Upper lobe of left lung (tissue), 4 donors: ENCODE data around the gene GREB1L.

ENCODE experiments used
- CTCF ChIP-seq, 6 experiments: fragments of 450-650 bp in 4 of 6; fragments of 200-600 bp in 2 of 6; sonication (generic) in 2 of 6; IDR thresholded peaks; one replicate each; pipeline ENCODE4 v1.5.1; 2016 to 2019; ENCODE audit warnings: antibody characterized with exemption in 6 of 6
- EP300 ChIP-seq, 4 donors: sonication (generic); formaldehyde crosslinking; IDR thresholded peaks; one replicate each; pipeline ENCODE4 v1.5.1; 2017; ENCODE audit warnings: antibody characterized with exemption in 4 of 4, control low read depth in 2 of 4

- TF ChIP-seq CTCF (IDR thresholded peaks at IDR 0.05), result no peak
- TF ChIP-seq EP300 (IDR thresholded peaks at IDR 0.05), result no peak
Observed at GRCh38 chr18:21362831-21363230, 120.8 kb downstream of the GREB1L start.
